B cell (primary cell): Measurements from ENCODE around the gene RHEBL1. TPM values are rescaled to one million over a fixed set of nuclear protein-coding genes. Genes with fewer than 3 reads are reported as not detected.

Experiments
- ATAC-seq: fragments of 200-7000 bp; cut with Tn5 transposase; one replicate; pipeline ENCODE4 v1.10.0; 2021; ENCODE audit warnings: low read depth, mild to moderate bottlenecking, moderate number of reproducible peaks, moderate library complexity
- CTCF ChIA-PET: fragments of 350-600 bp; sonication (Branson Sonifier 250); formaldehyde crosslinking; loops from one replicate; lab custom pipeline; 2021; ENCODE audit warnings: antibody characterized with exemption, inconsistent platforms; lab: Charles Lee
- POLR2A ChIA-PET: fragments of 350-600 bp; sonication (Branson Sonifier 250); formaldehyde crosslinking; loops from one replicate; lab custom pipeline; 2021; ENCODE audit warnings: antibody characterized with exemption; lab: Charles Lee
- DNase-seq: peaks from one replicate; pipeline ENCODE4 v3.0.0; 2013
- H2AFZ ChIP-seq: 2 replicates; pipeline ENCODE4 v1.6.1; 2012; ENCODE audit warnings: mild to moderate bottlenecking, low read depth, low read length; ENCODE audit not compliant: insufficient read depth, poor library complexity, severe bottlenecking
- H3K27ac ChIP-seq, 2 donors: 1 replicate in 1 of 2; 2 replicates in 1 of 2; pipeline ENCODE4 v1.5.1; 2012 to 2013; ENCODE audit warnings: low read length in 2 of 2, mild to moderate bottlenecking in 2 of 2, moderate library complexity in 1 of 2
- H3K27me3 ChIP-seq, 4 experiments: fragments of 200-600 bp in 1 of 4; sonication (generic) in 1 of 4; replicated peaks in 1 of 4; 1 replicate in 2 of 4; 2 replicates in 2 of 4; pipeline versions ENCODE4 v1.6.1 to v1.7.0; 2013 to 2016; ENCODE audit warnings: low read length in 3 of 4, mild to moderate bottlenecking in 2 of 4, mixed read lengths in 1 of 4, moderate library complexity in 1 of 4; ENCODE audit not compliant: insufficient read depth in 4 of 4, control insufficient read depth in 3 of 4; ENCODE audit errors: control extremely low read depth in 1 of 4
- H3K36me3 ChIP-seq, 2 experiments: replicated peaks in 1 of 2; 1 replicate in 1 of 2; 2 replicates in 1 of 2; pipeline versions ENCODE4 v1.6.1 to v1.7.1; 2013; ENCODE audit warnings: low read length in 1 of 2; ENCODE audit not compliant: insufficient read depth in 2 of 2, control insufficient read depth in 1 of 2; ENCODE audit errors: control extremely low read depth in 1 of 2, extremely low read depth in 1 of 2
- H3K4me1 ChIP-seq, 2 donors: fragments of 200-600 bp in 1 of 2; sonication (generic) in 1 of 2; 1 replicate in 1 of 2; 2 replicates in 1 of 2; pipeline versions ENCODE4 v1.5.1 to v1.6.1; 2013 to 2017; ENCODE audit warnings: low read length in 2 of 2; ENCODE audit not compliant: control insufficient read depth in 2 of 2, insufficient read depth in 2 of 2
- H3K4me2 ChIP-seq: replicated peaks from 2 replicates; pipeline ENCODE3; 2012; ENCODE audit warnings: mild to moderate bottlenecking, low read depth, low read length; ENCODE audit not compliant: poor library complexity, severe bottlenecking
- H3K4me3 ChIP-seq, 5 experiments: fragments of 200-600 bp in 1 of 5; sonication (generic) in 1 of 5; 1 replicate in 3 of 5; 2 replicates in 2 of 5; pipeline versions ENCODE4 v1.5.1 to v1.7.0; 2011 to 2016; ENCODE audit warnings: low read length in 4 of 5, mild to moderate bottlenecking in 4 of 5, low read depth in 2 of 5, control low read depth in 1 of 5, moderate library complexity in 1 of 5; ENCODE audit not compliant: insufficient read depth in 1 of 5; ENCODE audit errors: control extremely low read depth in 1 of 5, extremely low read depth in 1 of 5
- H3K79me2 ChIP-seq: fragments of 200-600 bp; sonication (generic); one replicate; pipeline ENCODE4 v1.6.0; 2016; ENCODE audit warnings: low read length; ENCODE audit not compliant: control insufficient read depth, insufficient read depth
- H3K9ac ChIP-seq: fragments of 200-600 bp; sonication (generic); 2 replicates; pipeline ENCODE4 v1.6.1; 2017; ENCODE audit warnings: mild to moderate bottlenecking, low read length, moderate library complexity
- H3K9me3 ChIP-seq, 3 donors: one replicate each; pipeline versions ENCODE4 v1.6.1 to v1.7.1; 2013; ENCODE audit warnings: low read length in 2 of 3; ENCODE audit not compliant: control insufficient read depth in 2 of 3, insufficient read depth in 1 of 3; ENCODE audit errors: control extremely low read depth in 1 of 3
- H4K20me1 ChIP-seq: 2 replicates; pipeline ENCODE4 v1.6.0; 2012; ENCODE audit warnings: mild to moderate bottlenecking, low read length; ENCODE audit not compliant: insufficient read depth, control insufficient read depth, poor library complexity, severe bottlenecking
- H3K27ac Mint-ChIP-seq: one replicate; pipeline ENCODE4 v1.8.0; 2021; ENCODE audit warnings: mixed read lengths
- H3K27me3 Mint-ChIP-seq: one replicate; pipeline ENCODE4 v1.8.0; 2021; ENCODE audit warnings: mixed read lengths
- H3K4me1 Mint-ChIP-seq: one replicate; pipeline ENCODE4 v1.8.0; 2021; ENCODE audit warnings: mixed read lengths
- H3K4me3 Mint-ChIP-seq: one replicate; pipeline ENCODE4 v1.8.0; 2021; ENCODE audit warnings: mixed read lengths
- H3K9me3 Mint-ChIP-seq: one replicate; pipeline ENCODE4 v1.8.0; 2022; ENCODE audit warnings: mixed read lengths; ENCODE audit not compliant: insufficient read depth
- EZH2 ChIP-seq: IDR thresholded peaks from 2 replicates; pipeline ENCODE4 v1.6.1; 2012; ENCODE audit warnings: borderline replicate concordance, low read depth, mild to moderate bottlenecking, moderate library complexity, low read length; ENCODE audit not compliant: insufficient read depth, poor library complexity, severe bottlenecking
- WGBS: methylation state at CpG from one replicate; pipeline ENCODE4 v1.1.5; 2013; ENCODE audit warnings: missing lambda C conversion rate; ENCODE audit not compliant: insufficient coverage; 5-methylcytosine and 5-hydroxymethylcytosine counted together
- intact Hi-C: fragments of 100-400 bp; cut with micrococcal nuclease; formaldehyde crosslinking; loops from one replicate; pipeline ENCODE4 v1.10.0; 2022
- polyA plus RNA-seq: library from polyadenylated mRNA; depleted of rRNA; stranded (reverse); fragments of >200 nt; gene quantifications from 2 replicates; pipeline ENCODE4 v1.2.3, GENCODE V29; 2012
- total RNA-seq, 2 donors: library from RNA; stranded (reverse); fragments of 120-200 nt in 1 of 2; gene quantifications; 1 replicate in 1 of 2; 2 replicates in 1 of 2; pipeline versions ENCODE4 v1.2.3 to v1.2.4, GENCODE V29; 2013 to 2022
- TF ChIP-seq, protein P1 (sequence below): fragments of 200-600 bp; IDR thresholded peaks from one replicate; pipeline ENCODE4 v1.8.0; 2022; ENCODE audit warnings: antibody characterized with exemption, mild to moderate bottlenecking

Gene RHEBL1
- total and polyA plus RNA-seq, 2 donors (not counting 1 experiment from before 2014, with no cell fraction given): 3.0 to 6.1 TPM

DNA sequence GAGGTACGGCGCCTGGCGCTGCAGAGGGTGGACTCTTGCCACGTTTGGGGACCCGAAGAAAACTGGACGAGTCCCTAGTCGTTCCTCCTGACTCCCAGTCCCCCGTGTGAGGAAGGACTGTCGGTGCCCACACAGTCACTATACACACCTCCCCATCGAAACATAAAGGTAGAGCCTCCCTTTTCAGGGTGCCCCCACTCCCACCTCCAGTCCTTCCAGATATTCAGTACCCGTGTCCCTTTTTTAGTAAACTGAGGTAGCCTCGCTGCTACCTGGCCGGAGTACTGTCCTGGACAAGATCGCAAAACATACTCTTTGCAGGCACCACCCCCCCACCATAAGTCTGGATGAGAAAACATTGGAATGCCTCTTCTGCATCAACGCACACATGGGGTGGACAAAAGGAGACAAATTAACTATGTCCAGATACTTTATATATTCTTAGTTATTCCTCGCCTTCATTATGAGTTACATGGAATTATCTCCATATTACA lies 8.6 kb downstream of the RHEBL1 start:
- H3K27me3 ChIP-seq: no peaks in the 10 kb centered on the region
- peaks cover 56% of the 10 kb centered on the region for H3K79me2 ChIP-seq
- intact Hi-C loops: loop anchor here (2.0 to 10.0 kb wide), 2 partner anchors 70 to 346 kb away; partner anchors contain the start of genes CCNT1 and TUBA1B
- H2AFZ ChIP-seq: peak overlapping the region; percentile 99
- H3K4me2 ChIP-seq: peak overlapping the region; percentile 97
- H3K36me3 ChIP-seq: peaks cover 0 to 3% of the 10 kb centered on the region in 2 experiments
- Mint-ChIP-seq H3K27me3 (no peaks in the 10 kb centered on the region), H3K9me3 (no peaks in the 10 kb centered on the region), H3K4me3 (peak overlapping the region; percentile 97), H3K27ac (peak overlapping the region; percentile 99), H3K4me1 (peaks cover 43% of the 10 kb centered on the region)
- POLR2A ChIA-PET: interaction anchor here (2.5 kb wide), 1 partner anchor 9 kb away, joined by 12 read pairs; the partner anchor contains the start of gene RHEBL1
- WGBS: 4% methylated on average over 13 of the region's 16 CpGs
- H3K27ac ChIP-seq: peak overlapping the region in 1 of 2 donors; percentile 88
- DNase-seq: no peak
- peak overlapping the region; percentile 81 to 97 (median 91) for H3K4me3 ChIP-seq
- peaks cover 36% of the 10 kb centered on the region for H4K20me1 ChIP-seq
- CTCF ChIA-PET: interaction anchor here (5.6 kb wide), 1 partner anchor 175 kb away, joined by 60 read pairs; no protein-coding TSS in a partner anchor
- no peak for ATAC-seq
- no peaks in the 10 kb centered on the region for H3K9me3 ChIP-seq
- peaks cover 38 to 43% of the 10 kb centered on the region in 2 donors for H3K4me1 ChIP-seq
- H3K9ac ChIP-seq: peak overlapping the region; percentile 93
- no peak for TF ChIP-seq EZH2
- TF ChIP-seq, protein P1, sequence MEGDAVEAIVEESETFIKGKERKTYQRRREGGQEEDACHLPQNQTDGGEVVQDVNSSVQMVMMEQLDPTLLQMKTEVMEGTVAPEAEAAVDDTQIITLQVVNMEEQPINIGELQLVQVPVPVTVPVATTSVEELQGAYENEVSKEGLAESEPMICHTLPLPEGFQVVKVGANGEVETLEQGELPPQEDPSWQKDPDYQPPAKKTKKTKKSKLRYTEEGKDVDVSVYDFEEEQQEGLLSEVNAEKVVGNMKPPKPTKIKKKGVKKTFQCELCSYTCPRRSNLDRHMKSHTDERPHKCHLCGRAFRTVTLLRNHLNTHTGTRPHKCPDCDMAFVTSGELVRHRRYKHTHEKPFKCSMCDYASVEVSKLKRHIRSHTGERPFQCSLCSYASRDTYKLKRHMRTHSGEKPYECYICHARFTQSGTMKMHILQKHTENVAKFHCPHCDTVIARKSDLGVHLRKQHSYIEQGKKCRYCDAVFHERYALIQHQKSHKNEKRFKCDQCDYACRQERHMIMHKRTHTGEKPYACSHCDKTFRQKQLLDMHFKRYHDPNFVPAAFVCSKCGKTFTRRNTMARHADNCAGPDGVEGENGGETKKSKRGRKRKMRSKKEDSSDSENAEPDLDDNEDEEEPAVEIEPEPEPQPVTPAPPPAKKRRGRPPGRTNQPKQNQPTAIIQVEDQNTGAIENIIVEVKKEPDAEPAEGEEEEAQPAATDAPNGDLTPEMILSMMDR: no peak
